Measurements from ENCODE around the gene FBXO4. TPM values are rescaled to one million over a fixed set of nuclear protein-coding genes. Genes with fewer than 3 reads are reported as not detected.
A peak's percentile ranks its signal among the peaks of the same experiment; 100 is the strongest.
"Not testable (repeated sequence)": the region's sequence is repeated elsewhere in the genome, so short reads cannot be mapped to it uniquely, and the experiment has no call there.

FBXO4 gene
- total RNA-seq, 2 experiments from 2014 or later: 11.6 to 14.4 TPM

GRCh38 chr5:41925555-41925951 is 472 bp downstream of the FBXO4 start:
- CTCF ChIA-PET: interaction anchor here (0.9 to 1.7 kb wide), 10 partner anchors 9 to 83 kb away, joined by 3 to 8 read pairs (median 4); partner anchors contain the start of gene RIMOC1
- no peaks in the 10 kb centered on the region for H3K9me3 Mint-ChIP-seq (ENCODE audit: insufficient read depth)
- no peaks in the 10 kb centered on the region for H3K27me3 Mint-ChIP-seq (ENCODE audit: low read depth)
- H3K27ac Mint-ChIP-seq: peak overlapping the region; percentile 89
- H3K4me3 Mint-ChIP-seq: peak overlapping the region; percentile 86
- POLR2A ChIA-PET: interaction anchor here (0.8 to 1.9 kb wide), 8 partner anchors 9 to 61 kb away, joined by 3 to 39 read pairs (median 4); partner anchors contain the start of genes OXCT1 and RIMOC1
- peaks cover 18% of the 10 kb centered on the region for H3K36me3 Mint-ChIP-seq (ENCODE audit: low read depth)
- H3K4me1 Mint-ChIP-seq (ENCODE audit: low read depth): peaks cover 14% of the 10 kb centered on the region
- ATAC-seq: no peak
- DNase-seq: peak; percentile 35

GRCh38 chr5:41927604-41928003 is 2.5 kb downstream of the FBXO4 start:
- POLR2A ChIA-PET: interaction anchor here (4.6 kb wide), 1 partner anchor 23 kb away, joined by 13 read pairs; the partner anchor contains the start of gene RIMOC1
- Mint-ChIP-seq H3K27ac (no peak overlapping the region), H3K27me3 (ENCODE audit: low read depth) (no peaks in the 10 kb centered on the region), H3K9me3 (ENCODE audit: insufficient read depth) (no peaks in the 10 kb centered on the region), H3K36me3 (ENCODE audit: low read depth) (peaks cover 23% of the 10 kb centered on the region), H3K4me1 (ENCODE audit: low read depth) (peaks cover 14% of the 10 kb centered on the region), H3K4me3 (no peak overlapping the region)
- CTCF ChIA-PET: interaction anchor here (3.1 kb wide), 1 partner anchor 71 kb away, joined by 12 read pairs; no protein-coding TSS in a partner anchor
- ATAC-seq (no peak), DNase-seq (no peak)

- H3K9me3 Mint-ChIP-seq (ENCODE audit: insufficient read depth): no peaks in the 10 kb centered on the region
- peaks cover 14% of the 10 kb centered on the region for H3K4me1 Mint-ChIP-seq (ENCODE audit: low read depth)
- H3K27me3 Mint-ChIP-seq (ENCODE audit: low read depth): no peaks in the 10 kb centered on the region
- ATAC-seq: no peak
- H3K4me3 Mint-ChIP-seq: no peak overlapping the region
- peaks cover 28% of the 10 kb centered on the region for H3K36me3 Mint-ChIP-seq (ENCODE audit: low read depth)
- ChIA-PET CTCF (interaction anchor here (0.9 to 3.1 kb wide), 2 partner anchors 73 to 85 kb away, joined by 3 to 12 read pairs; no protein-coding TSS in a partner anchor), POLR2A (interaction anchor here (4.6 kb wide), 1 partner anchor 25 kb away, joined by 13 read pairs; the partner anchor contains the start of gene RIMOC1)
- DNase-seq: no peak
- no peak overlapping the region for H3K27ac Mint-ChIP-seq
Measured at GRCh38 chr5:41929035-41929434, 4.0 kb downstream of the FBXO4 start.

- ChIA-PET POLR2A (interaction anchor here (1.0 kb wide), 1 partner anchor 29 kb away, joined by 3 read pairs; the partner anchor contains the start of gene RIMOC1), CTCF (no interaction called here)
- ATAC-seq (no peak), DNase-seq (no peak)
- Mint-ChIP-seq H3K9me3 (ENCODE audit: insufficient read depth) (no peaks in the 10 kb centered on the region), H3K4me3 (no peak overlapping the region), H3K27me3 (ENCODE audit: low read depth) (no peaks in the 10 kb centered on the region), H3K36me3 (ENCODE audit: low read depth) (peaks cover 27% of the 10 kb centered on the region), H3K4me1 (ENCODE audit: low read depth) (no peaks in the 10 kb centered on the region), H3K27ac (no peak overlapping the region)
Measured at GRCh38 chr5:41932770-41933169, 7.7 kb downstream of the FBXO4 start.

- H3K36me3 Mint-ChIP-seq (ENCODE audit: low read depth): peaks cover 21% of the 10 kb centered on the region
Measured at GRCh38 chr5:41935544-41935943, 10.5 kb downstream of the FBXO4 start.

GRCh38 chr5:41940641-41941040 is 15.6 kb downstream of the FBXO4 start:
- H3K9me3 Mint-ChIP-seq (ENCODE audit: insufficient read depth): no peaks in the 10 kb centered on the region
- no peak for ATAC-seq
- no peaks in the 10 kb centered on the region for H3K4me1 Mint-ChIP-seq (ENCODE audit: low read depth)
- H3K4me3 Mint-ChIP-seq: no peak overlapping the region
- H3K27ac Mint-ChIP-seq: no peak overlapping the region
- ChIA-PET POLR2A (no interaction called here), CTCF (no interaction called here)
- H3K36me3 Mint-ChIP-seq (ENCODE audit: low read depth): peaks cover 7% of the 10 kb centered on the region
- no peaks in the 10 kb centered on the region for H3K27me3 Mint-ChIP-seq (ENCODE audit: low read depth)
- no peak for DNase-seq

More at GRCh38 chr5:41935544-41935943, 10.5 kb downstream of the FBXO4 start:
- no peak for ATAC-seq
- no peaks in the 10 kb centered on the region for H3K27me3 Mint-ChIP-seq (ENCODE audit: low read depth)
- POLR2A ChIA-PET: interaction anchor here (1.8 kb wide), 1 partner anchor 10 kb away, joined by 5 read pairs; the partner anchor contains the start of gene FBXO4
- H3K4me3 Mint-ChIP-seq: no peak overlapping the region
- CTCF ChIA-PET: interaction anchor here (1.0 kb wide), 1 partner anchor 79 kb away, joined by 4 read pairs; no protein-coding TSS in a partner anchor
- no peaks in the 10 kb centered on the region for H3K4me1 Mint-ChIP-seq (ENCODE audit: low read depth)
- H3K9me3 Mint-ChIP-seq (ENCODE audit: insufficient read depth): no peaks in the 10 kb centered on the region
- H3K27ac Mint-ChIP-seq: no peak overlapping the region
- DNase-seq: no peak

GRCh38 chr5:41945332-41945955 is 20.4 kb downstream of the FBXO4 start:
- H3K4me3 Mint-ChIP-seq; H3K4me1 Mint-ChIP-seq (ENCODE audit: low read depth); ATAC-seq; H3K27me3 Mint-ChIP-seq (ENCODE audit: low read depth); H3K36me3 Mint-ChIP-seq (ENCODE audit: low read depth); POLR2A ChIA-PET; CTCF ChIA-PET; DNase-seq; H3K27ac Mint-ChIP-seq; H3K9me3 Mint-ChIP-seq (ENCODE audit: insufficient read depth): not testable (repeated sequence)

- Mint-ChIP-seq H3K4me3 (no peak overlapping the region), H3K4me1 (ENCODE audit: low read depth) (no peaks in the 10 kb centered on the region), H3K36me3 (ENCODE audit: low read depth) (no peaks in the 10 kb centered on the region), H3K27me3 (ENCODE audit: low read depth) (peaks cover 2% of the 10 kb centered on the region), H3K27ac (no peak overlapping the region), H3K9me3 (ENCODE audit: insufficient read depth) (no peaks in the 10 kb centered on the region)
- ATAC-seq: no peak
- POLR2A ChIA-PET: no interaction called here
- no peak for DNase-seq
- CTCF ChIA-PET: no interaction called here
Measured at GRCh38 chr5:41951224-41951623, 26.1 kb downstream of the FBXO4 start.

- Mint-ChIP-seq H3K4me1 (ENCODE audit: low read depth) (no peaks in the 10 kb centered on the region), H3K27ac (no peak overlapping the region), H3K27me3 (ENCODE audit: low read depth) (peaks cover 2% of the 10 kb centered on the region), H3K9me3 (ENCODE audit: insufficient read depth) (peaks cover 4% of the 10 kb centered on the region), H3K4me3 (no peak overlapping the region), H3K36me3 (ENCODE audit: low read depth) (no peaks in the 10 kb centered on the region)
- ATAC-seq: no peak
- CTCF ChIA-PET: no interaction called here
- DNase-seq: no peak
- POLR2A ChIA-PET: no interaction called here
Measured at GRCh38 chr5:41954286-41954685, 29.2 kb downstream of the FBXO4 start.

- Mint-ChIP-seq H3K9me3 (ENCODE audit: insufficient read depth) (peaks cover 15% of the 10 kb centered on the region), H3K27me3 (ENCODE audit: low read depth) (no peaks in the 10 kb centered on the region), H3K27ac (no peak overlapping the region), H3K36me3 (ENCODE audit: low read depth) (no peaks in the 10 kb centered on the region), H3K4me1 (ENCODE audit: low read depth) (no peaks in the 10 kb centered on the region), H3K4me3 (no peak overlapping the region)
- no peak for DNase-seq
- POLR2A ChIA-PET: no interaction called here
- CTCF ChIA-PET: no interaction called here
- ATAC-seq: no peak
Measured at GRCh38 chr5:41955432-41956024, 30.4 kb downstream of the FBXO4 start.

GRCh38 chr5:41956943-41957342 is 31.9 kb downstream of the FBXO4 start:
- Mint-ChIP-seq H3K4me1 (ENCODE audit: low read depth) (no peaks in the 10 kb centered on the region), H3K4me3 (no peak overlapping the region), H3K36me3 (ENCODE audit: low read depth) (no peaks in the 10 kb centered on the region), H3K27ac (no peak overlapping the region), H3K9me3 (ENCODE audit: insufficient read depth) (peaks cover 16% of the 10 kb centered on the region), H3K27me3 (ENCODE audit: low read depth) (no peaks in the 10 kb centered on the region)
- POLR2A ChIA-PET: no interaction called here
- no peak for DNase-seq
- ATAC-seq: no peak
- CTCF ChIA-PET: no interaction called here

- ATAC-seq (no peak), DNase-seq (no peak)
- peaks cover 18% of the 10 kb centered on the region for H3K9me3 Mint-ChIP-seq (ENCODE audit: insufficient read depth)
- H3K4me3 Mint-ChIP-seq: no peak overlapping the region
- POLR2A ChIA-PET: no interaction called here
- H3K36me3 Mint-ChIP-seq (ENCODE audit: low read depth): no peaks in the 10 kb centered on the region
- H3K27me3 Mint-ChIP-seq (ENCODE audit: low read depth): no peaks in the 10 kb centered on the region
- H3K27ac Mint-ChIP-seq: no peak overlapping the region
- H3K4me1 Mint-ChIP-seq (ENCODE audit: low read depth): no peaks in the 10 kb centered on the region
- CTCF ChIA-PET: no interaction called here
Measured at GRCh38 chr5:41960481-41960880, 35.4 kb downstream of the FBXO4 start.
